IMR-90 (cell line): ENCODE data around the gene KCNT1. TPM values are rescaled to one million over a fixed set of nuclear protein-coding genes. Genes with fewer than 3 reads are reported as not detected.

ENCODE experiments used
- ATAC-seq: fragments of 200-7000 bp; cut with Tn5 transposase; 2 replicates; pipeline ENCODE4 v1.9.1; 2020; ENCODE audit warnings: low read depth, mild to moderate bottlenecking, moderate library complexity
- BruUV-seq: library from RNA; stranded (reverse); fragments of 400-500 nt; replicated peaks from 2 replicates; lab custom pipeline; 2021; lab: Mats Ljungman, UMichigan
- CTCF ChIA-PET: fragments of 300-600 bp; formaldehyde crosslinking; extraction: SDS; loops from one replicate; lab custom pipeline; 2021; ENCODE audit warnings: antibody characterized with exemption; lab: Yijun Ruan, JAX
- POLR2A ChIA-PET: fragments of 300-600 bp; sonication (Branson Sonifier 250); formaldehyde crosslinking; loops from one replicate; lab custom pipeline; 2022; ENCODE audit warnings: antibody characterized with exemption; ENCODE audit not compliant: unreplicated experiment; lab: Charles Lee
- DNase-seq: peaks from one replicate; pipeline ENCODE4 v3.0.0; 2013
- H2AFZ ChIP-seq: replicated peaks from 2 replicates; pipeline ENCODE3; 2013; ENCODE audit warnings: low read length, mild to moderate bottlenecking; ENCODE audit not compliant: poor library complexity
- H2AK5ac ChIP-seq: 2 replicates; pipeline ENCODE4 v1.6.1; 2013; ENCODE audit warnings: low read depth, low read length, inconsistent platforms
- H2AK9ac ChIP-seq: replicated peaks from 2 replicates; pipeline ENCODE3; 2013; ENCODE audit warnings: mild to moderate bottlenecking, low read depth, low read length, moderate library complexity; ENCODE audit not compliant: poor library complexity
- H2BK120ac ChIP-seq: 2 replicates; pipeline ENCODE4 v1.6.1; 2013; ENCODE audit warnings: low read depth, low read length, inconsistent platforms
- H2BK15ac ChIP-seq: 3 replicates; pipeline ENCODE4 v1.6.1; 2013; ENCODE audit warnings: low read depth, low read length, inconsistent platforms
- H2BK20ac ChIP-seq: 2 replicates; pipeline ENCODE4 v1.6.1; 2013; ENCODE audit warnings: low read depth, mild to moderate bottlenecking, inconsistent platforms, low read length, moderate library complexity
- H2BK5ac ChIP-seq: 2 replicates; pipeline ENCODE4 v1.6.1; 2013; ENCODE audit warnings: mild to moderate bottlenecking, low read depth, low read length, inconsistent platforms; ENCODE audit not compliant: poor library complexity, severe bottlenecking
- H3K14ac ChIP-seq: replicated peaks from 2 replicates; pipeline ENCODE4 v1.6.1; 2013; ENCODE audit warnings: low read depth, low read length, inconsistent platforms
- H3K18ac ChIP-seq: 2 replicates; pipeline ENCODE4 v1.6.1; 2013; ENCODE audit warnings: low read depth, low read length, control low read depth
- H3K23ac ChIP-seq: 2 replicates; pipeline ENCODE4 v1.6.1; 2013; ENCODE audit warnings: low read depth, low read length, inconsistent platforms
- H3K27ac ChIP-seq: 2 replicates; pipeline ENCODE4 v1.5.1; 2013; ENCODE audit warnings: mild to moderate bottlenecking, control low read depth, low read length; ENCODE audit not compliant: insufficient read depth
- H3K27me3 ChIP-seq: 2 replicates; pipeline ENCODE4 v1.6.1; 2013; ENCODE audit warnings: low read length; ENCODE audit not compliant: control insufficient read depth, insufficient read depth
- H3K36me3 ChIP-seq: 2 replicates; pipeline ENCODE4 v1.6.1; 2013; ENCODE audit warnings: low read length, mixed read lengths; ENCODE audit not compliant: control insufficient read depth, insufficient read depth
- H3K4ac ChIP-seq: 2 replicates; pipeline ENCODE4 v1.6.1; 2013; ENCODE audit warnings: low read depth, low read length, inconsistent platforms
- H3K4me1 ChIP-seq: 2 replicates; pipeline ENCODE4 v1.6.1; 2013; ENCODE audit warnings: low read length, mixed read lengths; ENCODE audit not compliant: control insufficient read depth, insufficient read depth
- H3K4me2 ChIP-seq: 2 replicates; pipeline ENCODE4 v1.6.1; 2013; ENCODE audit warnings: low read depth, mild to moderate bottlenecking, control low read depth, low read length, moderate library complexity
- H3K4me3 ChIP-seq: 2 replicates; pipeline ENCODE4 v1.5.1; 2013; ENCODE audit warnings: low read depth, mild to moderate bottlenecking, control low read depth, low read length, moderate library complexity; ENCODE audit not compliant: insufficient read depth
- H3K56ac ChIP-seq: 2 replicates; pipeline ENCODE4 v1.6.1; 2013; ENCODE audit warnings: low read length, inconsistent platforms; ENCODE audit not compliant: insufficient read depth; ENCODE audit errors: extremely low read depth
- H3K79me1 ChIP-seq, 2 experiments: 2 replicates each; pipeline ENCODE4 v1.6.1; 2013; ENCODE audit warnings: low read length in 2 of 2, inconsistent platforms in 1 of 2, low read depth in 1 of 2
- H3K9ac ChIP-seq: 2 replicates; pipeline ENCODE4 v1.6.1; 2013; ENCODE audit warnings: low read depth, low read length, control low read depth
- H3K9me1 ChIP-seq: 2 replicates; pipeline ENCODE4 v1.6.1; 2013; ENCODE audit warnings: low read length, inconsistent platforms; ENCODE audit not compliant: insufficient read depth
- H3K9me3 ChIP-seq: 2 replicates; pipeline ENCODE4 v1.6.1; 2013; ENCODE audit warnings: low read length; ENCODE audit not compliant: control insufficient read depth, insufficient read depth
- H4K20me1 ChIP-seq: 2 replicates; pipeline ENCODE4 v1.6.1; 2013; ENCODE audit warnings: low read length, inconsistent platforms; ENCODE audit not compliant: insufficient read depth
- H4K5ac ChIP-seq: 2 replicates; pipeline ENCODE4 v1.6.1; 2013; ENCODE audit warnings: mild to moderate bottlenecking, low read depth, low read length, control low read depth
- H4K8ac ChIP-seq, 2 experiments: 2 replicates each; pipeline ENCODE4 v1.6.1; 2013; ENCODE audit warnings: low read depth in 2 of 2, low read length in 2 of 2, control low read depth in 1 of 2, inconsistent platforms in 1 of 2
- H4K91ac ChIP-seq: 2 replicates; pipeline ENCODE4 v1.6.1; 2013; ENCODE audit warnings: low read depth, low read length, inconsistent platforms; ENCODE audit not compliant: insufficient read depth
- BHLHE40 ChIP-seq: fragments of 150-350 bp; IDR thresholded peaks from 2 replicates; pipeline ENCODE4 v1.6.1; 2016; ENCODE audit warnings: mild to moderate bottlenecking, low read depth, low read length
- CEBPB ChIP-seq: IDR thresholded peaks from 2 replicates; pipeline ENCODE4 v1.6.1; 2012; ENCODE audit warnings: low read depth, low read length, improper control_type of control experiment
- CHD1 ChIP-seq: IDR thresholded peaks from 2 replicates; pipeline ENCODE4 v1.6.1; 2012; ENCODE audit warnings: low read depth, low read length, improper control_type of control experiment
- CTCF ChIP-seq: conservative IDR thresholded peaks from 2 replicates; pipeline ENCODE4 v1.5.1; 2012; ENCODE audit warnings: mild to moderate bottlenecking, low read depth, low read length, improper control_type of control experiment
- ELK1 ChIP-seq: fragments of 150-350 bp; IDR thresholded peaks from 2 replicates; pipeline ENCODE4 v1.6.1; 2016; ENCODE audit warnings: low read depth, mild to moderate bottlenecking, low read length, moderate library complexity, borderline replicate concordance
- FOS ChIP-seq: fragments of 150-350 bp; IDR thresholded peaks from 2 replicates; pipeline ENCODE4 v1.6.1; 2016; ENCODE audit warnings: low read depth, low read length
- MAFK ChIP-seq: IDR thresholded peaks from 2 replicates; pipeline ENCODE4 v1.6.1; 2012; ENCODE audit warnings: low read depth, low read length, improper control_type of control experiment
- MAZ ChIP-seq: IDR thresholded peaks from 2 replicates; pipeline ENCODE4 v1.6.1; 2012; ENCODE audit warnings: low read depth, mild to moderate bottlenecking, low read length, improper control_type of control experiment, moderate library complexity, borderline replicate concordance
- MXI1 ChIP-seq: IDR thresholded peaks from 2 replicates; pipeline ENCODE4 v1.6.1; 2012; ENCODE audit warnings: low read depth, mild to moderate bottlenecking, low read length, moderate library complexity, borderline replicate concordance
- NFE2L2 ChIP-seq: fragments of 150-350 bp; IDR thresholded peaks from 2 replicates; pipeline ENCODE4 v1.6.1; 2016; ENCODE audit warnings: low read depth, mild to moderate bottlenecking, low read length
- POLR2A ChIP-seq: IDR thresholded peaks from 2 replicates; pipeline ENCODE4 v1.6.1; 2012; ENCODE audit warnings: mild to moderate bottlenecking, low read depth, low read length
- RAD21 ChIP-seq: IDR thresholded peaks from 2 replicates; pipeline ENCODE4 v1.6.1; 2012; ENCODE audit warnings: low read length, improper control_type of control experiment
- RCOR1 ChIP-seq: IDR thresholded peaks from 2 replicates; pipeline ENCODE4 v1.6.1; 2012; ENCODE audit warnings: mild to moderate bottlenecking, low read length, improper control_type of control experiment; ENCODE audit not compliant: insufficient replicate concordance
- RFX5 ChIP-seq: IDR thresholded peaks from 2 replicates; pipeline ENCODE4 v1.8.0; 2012; ENCODE audit warnings: low read depth, mild to moderate bottlenecking, low read length, moderate library complexity
- SMC3 ChIP-seq: fragments of 150-350 bp; IDR thresholded peaks from 2 replicates; pipeline ENCODE4 v1.6.1; 2016; ENCODE audit warnings: low read depth, mild to moderate bottlenecking, antibody characterized with exemption, low read length, moderate library complexity
- USF2 ChIP-seq: fragments of 150-350 bp; IDR thresholded peaks from 2 replicates; pipeline ENCODE4 v1.6.1; 2017; ENCODE audit warnings: mild to moderate bottlenecking, antibody characterized with exemption, low read length, low read depth
- WGBS, 2 experiments: methylation state at CpG; one replicate each; pipeline versions ENCODE4 v1.1.5 to v1.1.7; 2013; ENCODE audit warnings: missing lambda C conversion rate in 2 of 2; ENCODE audit not compliant: insufficient read length in 1 of 2; ENCODE audit errors: extremely low coverage in 2 of 2; 5-methylcytosine and 5-hydroxymethylcytosine counted together
- dilution Hi-C: fragments of 300-500 bp; cut with HindIII; formaldehyde crosslinking; loops from one replicate; pipeline ENCODE4 v1.14.3; 2018; ENCODE audit warnings: low sequenced_read_pairs; ENCODE audit not compliant: unreplicated experiment
- in situ Hi-C: fragments of 300-500 bp; cut with MboI; formaldehyde crosslinking; loops from 3 replicates; pipeline ENCODE4 v1.14.3; 2019; ENCODE audit warnings: low sequenced_read_pairs, inconsistent platforms, mixed read lengths
- intact Hi-C: fragments of 100-400 bp; cut with micrococcal nuclease; formaldehyde crosslinking; loops from 2 replicates; pipeline ENCODE4 v1.10.0; 2022
- polyA plus RNA-seq, 3 experiments: library from polyadenylated mRNA; depleted of rRNA; stranded (reverse); fragments of >200 nt; gene quantifications; 2 replicates each; pipeline ENCODE4 v1.2.3, GENCODE V29; 2012; ENCODE audit warnings: low replicate concordance in 1 of 3
- total RNA-seq: library from RNA; depleted of rRNA; stranded (reverse); fragments of >200 nt; gene quantifications from 2 replicates; pipeline ENCODE4 v1.2.3, GENCODE V29; 2012

The KCNT1 gene
- total and polyA plus RNA-seq, 2 of the 4 experiments (the other 2 are of a cell fraction): not detected

- no peak overlapping the region for H3K4me2 ChIP-seq
- no peak overlapping the region for H2AK5ac ChIP-seq
- no peak overlapping the region for H2AFZ ChIP-seq
- POLR2A ChIA-PET: no interaction called here
- TF ChIP-seq CHD1 (no peak), RAD21 (no peak), CTCF (no peak), SMC3 (no peak), FOS (no peak), CEBPB (no peak), POLR2A (no peak), MXI1 (no peak), ELK1 (no peak), MAFK (no peak), USF2 (no peak), NFE2L2 (no peak), RFX5 (no peak), RCOR1 (no peak), BHLHE40 (no peak), MAZ (no peak)
- no peaks in the 10 kb centered on the region for H3K9me3 ChIP-seq
- H3K9me1 ChIP-seq: peaks cover 36% of the 10 kb centered on the region
- H2BK5ac ChIP-seq: no peak overlapping the region
- peaks cover 16% of the 10 kb centered on the region for H3K36me3 ChIP-seq
- peaks cover 36% of the 10 kb centered on the region for H4K20me1 ChIP-seq
- H2BK15ac ChIP-seq: no peak overlapping the region
- H3K4ac ChIP-seq: no peak overlapping the region
- no peak overlapping the region for H3K27ac ChIP-seq
- CTCF ChIA-PET: no interaction called here
- no peak overlapping the region for H3K18ac ChIP-seq
- H3K4me1 ChIP-seq: no peaks in the 10 kb centered on the region
- H4K91ac ChIP-seq: no peak overlapping the region
- H2BK120ac ChIP-seq: no peak overlapping the region
- no peak overlapping the region for H2AK9ac ChIP-seq
- no peak for DNase-seq
- H3K79me1 ChIP-seq: peaks cover 38 to 71% of the 10 kb centered on the region in 2 experiments
- in situ Hi-C loops: no loop called here
- BruUV-seq: no TSS peak
- no peak overlapping the region for H3K56ac ChIP-seq
- intact Hi-C loops: no loop called here
- ATAC-seq: no peak
- H3K27me3 ChIP-seq: no peaks in the 10 kb centered on the region
- H3K9ac ChIP-seq: no peak overlapping the region
- no peak overlapping the region for H3K23ac ChIP-seq
- no peak overlapping the region for H3K14ac ChIP-seq
- no peak overlapping the region for H4K8ac ChIP-seq
- dilution Hi-C loops: no loop called here
- H4K5ac ChIP-seq: no peak overlapping the region
- H3K4me3 ChIP-seq: no peak overlapping the region
- H2BK20ac ChIP-seq: no peak overlapping the region
- 97% methylated on average over 4 of the region's 11 CpGs; no CpG with 5 or more reads in 1 of the 2 experiments for WGBS, 2 experiments
Observed at GRCh38 chr9:135839516-135839915, 137.5 kb downstream of the KCNT1 start.
